DOHH2 (cell line): ENCODE data around the gene C1orf185.

Experiments
- H3F3A ChIP-seq: fragments of 200-600 bp; sonication (generic), shearing (Covaris generic); 2 replicates; pipeline ENCODE4 v1.6.0; 2016; ENCODE audit warnings: antibody characterized with exemption, mild to moderate bottlenecking; ENCODE audit not compliant: control insufficient read depth, insufficient read depth
- H3K27ac ChIP-seq: fragments of 200-600 bp; sonication (generic); 2 replicates; pipeline ENCODE4 v1.5.1; 2014; ENCODE audit warnings: low read depth, mild to moderate bottlenecking, low read length, moderate library complexity
- H3K27me3 ChIP-seq: fragments of 200-600 bp; sonication (generic); 2 replicates; pipeline ENCODE4 v1.6.1; 2014; ENCODE audit warnings: mild to moderate bottlenecking, low read length, mixed read lengths; ENCODE audit not compliant: control insufficient read depth
- H3K36me3 ChIP-seq: fragments of 200-600 bp; sonication (generic); 2 replicates; pipeline ENCODE4 v1.6.1; 2014; ENCODE audit warnings: mild to moderate bottlenecking, low read length, moderate library complexity, mixed read lengths; ENCODE audit not compliant: control insufficient read depth
- H3K4me1 ChIP-seq: fragments of 200-600 bp; sonication (generic); 2 replicates; pipeline ENCODE4 v1.6.1; 2014; ENCODE audit warnings: mild to moderate bottlenecking, low read length, mixed read lengths; ENCODE audit not compliant: control insufficient read depth
- H3K4me2 ChIP-seq: fragments of 200-600 bp; sonication (generic); 2 replicates; pipeline ENCODE4 v1.6.0; 2014; ENCODE audit warnings: mild to moderate bottlenecking, low read length, moderate library complexity
- H3K4me3 ChIP-seq: fragments of 200-600 bp; sonication (generic); 2 replicates; pipeline ENCODE4 v1.5.1; 2014; ENCODE audit warnings: mild to moderate bottlenecking, low read length, mixed read lengths
- H3K79me2 ChIP-seq: fragments of 200-600 bp; sonication (generic); 2 replicates; pipeline ENCODE4 v1.6.1; 2014; ENCODE audit warnings: mild to moderate bottlenecking, low read length, mixed read lengths; ENCODE audit not compliant: control insufficient read depth
- H3K9me2 ChIP-seq: fragments of 200-600 bp; sonication (generic); replicated peaks from 2 replicates; pipeline ENCODE4 v1.6.1; 2014; ENCODE audit warnings: mild to moderate bottlenecking, low read length, mixed read lengths; ENCODE audit not compliant: control insufficient read depth
- H3K9me3 ChIP-seq: fragments of 200-600 bp; sonication (generic); 2 replicates; pipeline ENCODE4 v1.6.1; 2014; ENCODE audit warnings: antibody characterized with exemption, low read length, mixed read lengths; ENCODE audit not compliant: control insufficient read depth, insufficient read depth
- H4K20me1 ChIP-seq: fragments of 200-600 bp; sonication (generic); 2 replicates; pipeline ENCODE4 v1.6.0; 2014; ENCODE audit warnings: low read depth, mild to moderate bottlenecking, antibody characterized with exemption, low read length, moderate library complexity; ENCODE audit not compliant: control insufficient read depth, insufficient read depth
- EZH2phosphoT487 ChIP-seq: fragments of 200-600 bp; sonication (generic); IDR thresholded peaks from 2 replicates; pipeline ENCODE4 v1.6.1; 2017; ENCODE audit warnings: borderline replicate concordance, mild to moderate bottlenecking, antibody characterized with exemption, low read length, moderate library complexity, mixed read lengths
- TF ChIP-seq, protein P1 (sequence below): fragments of 200-600 bp; sonication (generic); IDR thresholded peaks from one replicate; pipeline ENCODE4 v1.5.1; 2014; ENCODE audit warnings: antibody characterized with exemption, mild to moderate bottlenecking, low read depth, low read length; ENCODE audit not compliant: poor library complexity, severe bottlenecking

Gene C1orf185

DNA sequence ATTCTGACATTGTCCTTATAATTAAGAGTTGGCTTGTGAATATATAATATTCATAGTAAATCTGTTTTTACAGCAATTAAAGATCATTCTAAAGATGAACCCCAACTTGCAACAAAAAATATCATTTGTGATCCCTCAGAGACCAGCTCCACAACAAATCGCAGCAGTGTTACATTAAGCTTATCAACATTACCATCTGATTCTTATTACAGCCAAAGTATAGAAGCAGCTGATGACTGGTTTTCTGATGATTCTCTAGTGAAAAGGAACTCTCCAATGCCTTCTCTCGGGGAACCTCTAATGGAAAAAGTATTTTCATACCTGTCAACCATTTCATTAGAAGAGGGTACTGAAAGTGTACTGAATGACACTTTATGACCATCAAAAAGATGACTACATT, 45.4 kb downstream of the C1orf185 start:
- Histone ChIP-seq H3K9me2 (no peaks in the 10 kb centered on the region), H3K36me3 (no peaks in the 10 kb centered on the region), H3K4me2 (no peak overlapping the region), H3K79me2 (no peaks in the 10 kb centered on the region), H3K9me3 (no peaks in the 10 kb centered on the region), H3K4me1 (no peaks in the 10 kb centered on the region), H4K20me1 (no peaks in the 10 kb centered on the region), H3F3A (no peaks in the 10 kb centered on the region), H3K4me3 (no peak overlapping the region), H3K27me3 (peaks cover 10% of the 10 kb centered on the region), H3K27ac (no peak overlapping the region)
- TF ChIP-seq, protein P1, sequence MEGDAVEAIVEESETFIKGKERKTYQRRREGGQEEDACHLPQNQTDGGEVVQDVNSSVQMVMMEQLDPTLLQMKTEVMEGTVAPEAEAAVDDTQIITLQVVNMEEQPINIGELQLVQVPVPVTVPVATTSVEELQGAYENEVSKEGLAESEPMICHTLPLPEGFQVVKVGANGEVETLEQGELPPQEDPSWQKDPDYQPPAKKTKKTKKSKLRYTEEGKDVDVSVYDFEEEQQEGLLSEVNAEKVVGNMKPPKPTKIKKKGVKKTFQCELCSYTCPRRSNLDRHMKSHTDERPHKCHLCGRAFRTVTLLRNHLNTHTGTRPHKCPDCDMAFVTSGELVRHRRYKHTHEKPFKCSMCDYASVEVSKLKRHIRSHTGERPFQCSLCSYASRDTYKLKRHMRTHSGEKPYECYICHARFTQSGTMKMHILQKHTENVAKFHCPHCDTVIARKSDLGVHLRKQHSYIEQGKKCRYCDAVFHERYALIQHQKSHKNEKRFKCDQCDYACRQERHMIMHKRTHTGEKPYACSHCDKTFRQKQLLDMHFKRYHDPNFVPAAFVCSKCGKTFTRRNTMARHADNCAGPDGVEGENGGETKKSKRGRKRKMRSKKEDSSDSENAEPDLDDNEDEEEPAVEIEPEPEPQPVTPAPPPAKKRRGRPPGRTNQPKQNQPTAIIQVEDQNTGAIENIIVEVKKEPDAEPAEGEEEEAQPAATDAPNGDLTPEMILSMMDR: no peak
- no peak for TF ChIP-seq EZH2phosphoT487

GRCh38 chr1:51154776-51155175, 52.7 kb downstream of the C1orf185 start:
- Histone ChIP-seq H3K79me2 (no peaks in the 10 kb centered on the region), H3K27me3 (no peaks in the 10 kb centered on the region; the same call in 1 of the 2 replicates), H3K36me3 (no peaks in the 10 kb centered on the region), H3K4me3 (no peak overlapping the region), H3K27ac (no peak overlapping the region), H3K4me2 (no peak overlapping the region), H4K20me1 (no peaks in the 10 kb centered on the region), H3K9me3 (peaks cover 2% of the 10 kb centered on the region; the same call in 1 of the 2 replicates), H3K9me2 (no peaks in the 10 kb centered on the region), H3K4me1 (no peaks in the 10 kb centered on the region), H3F3A (no peaks in the 10 kb centered on the region)
- TF ChIP-seq EZH2phosphoT487: no peak
- TF ChIP-seq, protein P1: no peak

DNA sequence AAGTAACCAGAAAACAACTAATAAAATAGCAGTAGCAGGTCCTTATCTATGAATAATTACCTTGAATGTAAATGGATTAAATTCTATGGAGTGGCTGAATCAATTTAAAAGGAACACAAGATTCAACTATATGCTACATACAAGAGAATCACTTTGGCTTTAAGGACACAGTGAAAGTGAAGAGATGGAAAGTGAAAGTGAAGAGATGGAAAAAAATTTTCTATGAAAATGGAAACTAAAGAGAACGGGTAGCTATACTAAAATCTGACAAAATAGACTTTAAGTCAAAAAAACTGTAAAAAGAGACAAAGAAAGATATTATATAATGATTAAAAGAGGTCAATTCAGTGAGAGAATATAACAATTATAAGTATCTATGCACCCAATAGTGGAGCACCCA, 54.7 kb downstream of the C1orf185 start:
- Histone ChIP-seq H3K36me3 (no peaks in the 10 kb centered on the region), H3K9me2 (no peaks in the 10 kb centered on the region), H3K9me3 (peaks cover 2% of the 10 kb centered on the region; the same call in 1 of the 2 replicates), H3K4me3 (no peak overlapping the region), H3K4me1 (no peaks in the 10 kb centered on the region), H3F3A (no peaks in the 10 kb centered on the region), H4K20me1 (no peaks in the 10 kb centered on the region), H3K27ac (no peak overlapping the region), H3K79me2 (no peaks in the 10 kb centered on the region), H3K27me3 (no peaks in the 10 kb centered on the region), H3K4me2 (no peak overlapping the region)
- TF ChIP-seq, protein P1: no peak
- TF ChIP-seq EZH2phosphoT487: no peak
